GM12878 (cell line): Measurements from ENCODE around the gene TCEANC2.

Experiments used
- ZZZ3 ChIP-seq: IDR thresholded peaks from 2 replicates; pipeline ENCODE4 v1.6.1; 2011; ENCODE audit warnings: low read depth; ENCODE audit not compliant: control insufficient read depth, insufficient read length
- TF ChIP-seq, protein P1 (sequence below): IDR thresholded peaks from 2 replicates; pipeline ENCODE4 v1.6.1; 2011; ENCODE audit warnings: mild to moderate bottlenecking, low read depth, low read length, moderate library complexity; ENCODE audit not compliant: insufficient replicate concordance

- TF ChIP-seq ZZZ3 = no peak
- TF ChIP-seq, protein P1, sequence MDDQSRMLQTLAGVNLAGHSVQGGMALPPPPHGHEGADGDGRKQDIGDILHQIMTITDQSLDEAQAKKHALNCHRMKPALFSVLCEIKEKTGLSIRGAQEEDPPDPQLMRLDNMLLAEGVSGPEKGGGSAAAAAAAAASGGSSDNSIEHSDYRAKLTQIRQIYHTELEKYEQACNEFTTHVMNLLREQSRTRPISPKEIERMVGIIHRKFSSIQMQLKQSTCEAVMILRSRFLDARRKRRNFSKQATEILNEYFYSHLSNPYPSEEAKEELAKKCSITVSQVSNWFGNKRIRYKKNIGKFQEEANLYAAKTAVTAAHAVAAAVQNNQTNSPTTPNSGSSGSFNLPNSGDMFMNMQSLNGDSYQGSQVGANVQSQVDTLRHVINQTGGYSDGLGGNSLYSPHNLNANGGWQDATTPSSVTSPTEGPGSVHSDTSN = no peak
These were observed 42.9 kb downstream of the TCEANC2 start for GRCh38 chr1:54096227-54096876.
